ENCODE data around the gene ZNF578.

GRCh38 chr19:52453324-52454094, at the start of gene ZNF578:
- TF ChIP-seq POLR2A (IDR thresholded peaks at IDR 0.05) = no peak
- TF ChIP-seq, protein P1, sequence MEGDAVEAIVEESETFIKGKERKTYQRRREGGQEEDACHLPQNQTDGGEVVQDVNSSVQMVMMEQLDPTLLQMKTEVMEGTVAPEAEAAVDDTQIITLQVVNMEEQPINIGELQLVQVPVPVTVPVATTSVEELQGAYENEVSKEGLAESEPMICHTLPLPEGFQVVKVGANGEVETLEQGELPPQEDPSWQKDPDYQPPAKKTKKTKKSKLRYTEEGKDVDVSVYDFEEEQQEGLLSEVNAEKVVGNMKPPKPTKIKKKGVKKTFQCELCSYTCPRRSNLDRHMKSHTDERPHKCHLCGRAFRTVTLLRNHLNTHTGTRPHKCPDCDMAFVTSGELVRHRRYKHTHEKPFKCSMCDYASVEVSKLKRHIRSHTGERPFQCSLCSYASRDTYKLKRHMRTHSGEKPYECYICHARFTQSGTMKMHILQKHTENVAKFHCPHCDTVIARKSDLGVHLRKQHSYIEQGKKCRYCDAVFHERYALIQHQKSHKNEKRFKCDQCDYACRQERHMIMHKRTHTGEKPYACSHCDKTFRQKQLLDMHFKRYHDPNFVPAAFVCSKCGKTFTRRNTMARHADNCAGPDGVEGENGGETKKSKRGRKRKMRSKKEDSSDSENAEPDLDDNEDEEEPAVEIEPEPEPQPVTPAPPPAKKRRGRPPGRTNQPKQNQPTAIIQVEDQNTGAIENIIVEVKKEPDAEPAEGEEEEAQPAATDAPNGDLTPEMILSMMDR (IDR thresholded peaks at IDR 0.05) = no peak

Measured in thyroid gland (tissue), 4 donors.